Neural crest cell (in vitro differentiated cells): Measurements from ENCODE around the gene PTGIS. TPM values are rescaled to one million over a fixed set of nuclear protein-coding genes. Genes with fewer than 3 reads are reported as not detected.

Experiments used
- DNase-seq: peaks from one replicate; pipeline ENCODE4 v3.0.0; 2021; ENCODE audit warnings: low read depth, mixed read lengths, low spot score
- H3K27ac Mint-ChIP-seq: one replicate; pipeline ENCODE4 v1.8.0; 2021; ENCODE audit warnings: mild to moderate bottlenecking, mixed read lengths; ENCODE audit not compliant: unreplicated experiment
- H3K27me3 Mint-ChIP-seq: 2 replicates; pipeline ENCODE4 v1.8.0; 2021; ENCODE audit warnings: low read depth, mild to moderate bottlenecking, mixed read lengths
- H3K36me3 Mint-ChIP-seq: 2 replicates; pipeline ENCODE4 v1.8.0; 2021; ENCODE audit warnings: low read depth, mild to moderate bottlenecking, mixed read lengths
- H3K4me1 Mint-ChIP-seq: 2 replicates; pipeline ENCODE4 v1.8.0; 2021; ENCODE audit warnings: mixed read lengths
- H3K4me3 Mint-ChIP-seq: one replicate; pipeline ENCODE4 v1.8.0; 2021; ENCODE audit warnings: mild to moderate bottlenecking, mixed read lengths
- H3K9me3 Mint-ChIP-seq: 2 replicates; pipeline ENCODE4 v1.8.0; 2021; ENCODE audit warnings: mixed read lengths
- total RNA-seq: library from RNA; stranded (reverse); gene quantifications from 2 replicates; pipeline ENCODE4 v1.2.1, GENCODE V29; 2021
- TF ChIP-seq, protein P1 (sequence below): fragments of 200-600 bp; sonication (generic); conservative IDR thresholded peaks from 2 replicates; pipeline ENCODE4 v1.5.0; 2021; ENCODE audit warnings: antibody characterized with exemption, mild to moderate bottlenecking

PTGIS gene
- total RNA-seq, 1 donor from 2014 or later: 7.1 TPM

DNA sequence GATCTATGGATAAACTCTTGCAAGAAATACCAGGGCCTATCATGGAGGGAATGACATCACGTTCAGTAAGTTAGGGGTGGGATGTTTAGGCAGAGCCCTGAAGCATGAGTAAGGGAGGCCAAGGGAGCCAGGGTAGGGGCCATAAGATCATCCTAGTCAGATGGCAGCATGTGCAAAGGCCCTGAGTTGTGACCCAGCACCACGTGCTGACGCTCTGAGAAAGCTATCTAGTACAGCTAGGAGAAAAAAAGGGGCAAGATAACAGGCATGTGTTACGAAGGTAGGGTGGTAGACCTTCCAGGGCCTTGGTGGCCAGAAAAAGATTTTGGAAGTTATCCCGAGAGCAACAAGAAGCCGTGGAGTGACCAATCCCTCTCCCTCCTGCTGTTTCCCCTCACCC, 107.8 kb downstream of the PTGIS start:
- Mint-ChIP-seq H3K36me3 (no peaks in the 10 kb centered on the region), H3K27me3 (no peaks in the 10 kb centered on the region), H3K4me1 (peaks cover 12% of the 10 kb centered on the region), H3K9me3 (no peaks in the 10 kb centered on the region), H3K4me3 (no peak overlapping the region), H3K27ac (no peak overlapping the region)
- DNase-seq: no peak
- TF ChIP-seq, protein P1, sequence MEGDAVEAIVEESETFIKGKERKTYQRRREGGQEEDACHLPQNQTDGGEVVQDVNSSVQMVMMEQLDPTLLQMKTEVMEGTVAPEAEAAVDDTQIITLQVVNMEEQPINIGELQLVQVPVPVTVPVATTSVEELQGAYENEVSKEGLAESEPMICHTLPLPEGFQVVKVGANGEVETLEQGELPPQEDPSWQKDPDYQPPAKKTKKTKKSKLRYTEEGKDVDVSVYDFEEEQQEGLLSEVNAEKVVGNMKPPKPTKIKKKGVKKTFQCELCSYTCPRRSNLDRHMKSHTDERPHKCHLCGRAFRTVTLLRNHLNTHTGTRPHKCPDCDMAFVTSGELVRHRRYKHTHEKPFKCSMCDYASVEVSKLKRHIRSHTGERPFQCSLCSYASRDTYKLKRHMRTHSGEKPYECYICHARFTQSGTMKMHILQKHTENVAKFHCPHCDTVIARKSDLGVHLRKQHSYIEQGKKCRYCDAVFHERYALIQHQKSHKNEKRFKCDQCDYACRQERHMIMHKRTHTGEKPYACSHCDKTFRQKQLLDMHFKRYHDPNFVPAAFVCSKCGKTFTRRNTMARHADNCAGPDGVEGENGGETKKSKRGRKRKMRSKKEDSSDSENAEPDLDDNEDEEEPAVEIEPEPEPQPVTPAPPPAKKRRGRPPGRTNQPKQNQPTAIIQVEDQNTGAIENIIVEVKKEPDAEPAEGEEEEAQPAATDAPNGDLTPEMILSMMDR: no peak

- DNase-seq: no peak
- H3K9me3 Mint-ChIP-seq: no peaks in the 10 kb centered on the region
- no peak overlapping the region for H3K27ac Mint-ChIP-seq
- peaks cover 12% of the 10 kb centered on the region for H3K4me1 Mint-ChIP-seq
- no peak overlapping the region for H3K4me3 Mint-ChIP-seq
- TF ChIP-seq, protein P1: no peak
- no peaks in the 10 kb centered on the region for H3K36me3 Mint-ChIP-seq
- H3K27me3 Mint-ChIP-seq: peaks cover 4% of the 10 kb centered on the region
Observed at GRCh38 chr20:49459684-49460083, 108.3 kb downstream of the PTGIS start.

GRCh38 chr20:49457444-49457843, 110.5 kb downstream of the PTGIS start:
- Mint-ChIP-seq H3K36me3 (no peaks in the 10 kb centered on the region), H3K9me3 (no peaks in the 10 kb centered on the region), H3K27me3 (peaks cover 4% of the 10 kb centered on the region), H3K27ac (no peak overlapping the region), H3K4me1 (peaks cover 12% of the 10 kb centered on the region), H3K4me3 (no peak overlapping the region)
- DNase-seq: no peak
- TF ChIP-seq, protein P1: no peak

GRCh38 chr20:49456646-49457045, 111.3 kb downstream of the PTGIS start:
- no peaks in the 10 kb centered on the region for H3K9me3 Mint-ChIP-seq
- H3K36me3 Mint-ChIP-seq: no peaks in the 10 kb centered on the region
- H3K27ac Mint-ChIP-seq: no peak overlapping the region
- DNase-seq: no peak
- TF ChIP-seq, protein P1: no peak
- no peak overlapping the region for H3K4me3 Mint-ChIP-seq
- peaks cover 4% of the 10 kb centered on the region for H3K27me3 Mint-ChIP-seq
- H3K4me1 Mint-ChIP-seq: peaks cover 12% of the 10 kb centered on the region

GRCh38 chr20:49455691-49456090, 112.2 kb downstream of the PTGIS start:
- H3K36me3 Mint-ChIP-seq: no peaks in the 10 kb centered on the region
- H3K4me3 Mint-ChIP-seq: no peak overlapping the region
- TF ChIP-seq, protein P1: no peak
- peaks cover 4% of the 10 kb centered on the region for H3K27me3 Mint-ChIP-seq
- DNase-seq: no peak
- H3K4me1 Mint-ChIP-seq: peaks cover 15% of the 10 kb centered on the region
- no peaks in the 10 kb centered on the region for H3K9me3 Mint-ChIP-seq
- no peak overlapping the region for H3K27ac Mint-ChIP-seq

Other genes with a start within 250 kb of the PTGIS start
- gene KCNB1, start 85.5 kb downstream of the PTGIS start, total RNA-seq: 1.6 and 2.8 TPM in 2 replicates
- gene B4GALT5, start 145.7 kb upstream of the PTGIS start, total RNA-seq: 48.9 and 49.0 TPM in 2 replicates
- gene SLC9A8, start 244.7 kb upstream of the PTGIS start, total RNA-seq: 9.1 and 9.7 TPM in 2 replicates